Keratinocyte (primary cell): Measurements from ENCODE around the gene RAB3A.

Experiments
- CTCF ChIP-seq, 3 experiments: IDR thresholded peaks in 1 of 3; conservative IDR thresholded peaks in 1 of 3; optimal IDR thresholded peaks in 1 of 3; 2 replicates in 2 of 3; 3 replicates in 1 of 3; pipeline versions ENCODE3 to v1.5.1; 2011; ENCODE audit warnings: low read length in 3 of 3, mild to moderate bottlenecking in 3 of 3, moderate library complexity in 2 of 3, control low read depth in 1 of 3, inconsistent platforms in 1 of 3; ENCODE audit not compliant: insufficient read depth in 2 of 3; ENCODE audit errors: extremely low read depth in 1 of 3
- EZH2 ChIP-seq: IDR thresholded peaks from one replicate; pipeline ENCODE4 v1.6.1; 2012; ENCODE audit warnings: inconsistent platforms, mild to moderate bottlenecking, low read length, moderate library complexity

DNA sequence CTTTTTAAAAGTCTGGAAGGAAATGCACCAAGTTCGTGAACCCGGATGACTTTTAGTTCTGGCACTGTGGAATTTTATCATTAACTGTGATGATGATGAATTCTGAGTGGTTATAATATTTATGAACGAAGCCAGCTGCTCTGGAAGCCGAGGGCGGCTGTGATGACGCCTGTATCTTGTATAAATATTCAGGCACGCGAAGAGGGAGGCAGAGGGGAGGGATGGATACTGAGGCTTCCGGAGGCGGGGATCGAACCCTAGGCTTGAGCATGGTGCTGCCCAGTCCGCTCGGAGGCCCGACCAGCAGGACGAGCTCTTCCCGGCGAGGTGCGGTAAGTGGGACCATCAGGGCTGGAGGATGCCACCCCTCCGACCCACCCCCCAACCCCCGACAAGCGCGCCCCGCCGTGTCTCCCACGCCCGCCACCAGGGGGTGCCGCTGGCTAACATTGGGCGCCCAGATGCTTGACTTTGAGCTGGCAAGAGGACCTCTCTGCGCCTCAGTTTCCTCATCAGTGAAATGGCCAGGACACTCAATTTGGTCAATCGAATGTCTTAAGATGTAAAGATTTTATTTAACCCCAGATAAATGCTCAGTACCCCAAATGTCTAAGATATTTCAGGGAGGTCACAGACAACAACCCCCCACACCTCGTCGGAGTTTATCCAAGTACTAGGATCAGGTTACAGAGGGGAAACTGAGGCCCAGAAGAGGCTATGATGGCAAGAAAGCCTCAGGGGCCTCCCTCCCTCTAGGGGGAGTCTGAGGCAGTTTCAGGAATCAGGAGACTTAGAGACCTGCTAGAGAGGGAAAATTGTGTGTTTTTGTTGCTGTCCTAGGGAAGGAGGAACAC is 4.5 kb upstream of the RAB3A start:
- TF ChIP-seq CTCF (optimal IDR thresholded peaks at IDR 0.05 in 1 of 3, IDR thresholded peaks at IDR 0.05 in 1 of 3, conservative IDR thresholded peaks at IDR 0.05 in 1 of 3; ENCODE audit: extremely low read depth in 1 of 3, insufficient read depth in 2 of 3, low read length in 3 of 3) (peak in 2 of 3 experiments; percentile 71 to 81), EZH2 (no peak)
